ENCODE measurements around the gene LIN37. TPM values are rescaled to one million over a fixed set of nuclear protein-coding genes. Genes with fewer than 3 reads are reported as not detected.

LIN37 gene
- total RNA-seq, 3 donors from 2014 or later, result 7.6 to 14.3 (median 8.6) TPM

GRCh38 chr19:35715355-35715809, 33.0 kb upstream of the LIN37 start:
- intact Hi-C loops (cut with DNase I, micrococcal nuclease), result no loop called here
- TF ChIP-seq, protein P1, sequence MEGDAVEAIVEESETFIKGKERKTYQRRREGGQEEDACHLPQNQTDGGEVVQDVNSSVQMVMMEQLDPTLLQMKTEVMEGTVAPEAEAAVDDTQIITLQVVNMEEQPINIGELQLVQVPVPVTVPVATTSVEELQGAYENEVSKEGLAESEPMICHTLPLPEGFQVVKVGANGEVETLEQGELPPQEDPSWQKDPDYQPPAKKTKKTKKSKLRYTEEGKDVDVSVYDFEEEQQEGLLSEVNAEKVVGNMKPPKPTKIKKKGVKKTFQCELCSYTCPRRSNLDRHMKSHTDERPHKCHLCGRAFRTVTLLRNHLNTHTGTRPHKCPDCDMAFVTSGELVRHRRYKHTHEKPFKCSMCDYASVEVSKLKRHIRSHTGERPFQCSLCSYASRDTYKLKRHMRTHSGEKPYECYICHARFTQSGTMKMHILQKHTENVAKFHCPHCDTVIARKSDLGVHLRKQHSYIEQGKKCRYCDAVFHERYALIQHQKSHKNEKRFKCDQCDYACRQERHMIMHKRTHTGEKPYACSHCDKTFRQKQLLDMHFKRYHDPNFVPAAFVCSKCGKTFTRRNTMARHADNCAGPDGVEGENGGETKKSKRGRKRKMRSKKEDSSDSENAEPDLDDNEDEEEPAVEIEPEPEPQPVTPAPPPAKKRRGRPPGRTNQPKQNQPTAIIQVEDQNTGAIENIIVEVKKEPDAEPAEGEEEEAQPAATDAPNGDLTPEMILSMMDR (IDR thresholded peaks at IDR 0.05), result no peak
- no peaks in the 10 kb centered on the region for H3K36me3 ChIP-seq (ENCODE audit: low read depth)
- H3K9me3 ChIP-seq, result no peaks in the 10 kb centered on the region
- no peak for DNase-seq
- H3K4me1 ChIP-seq (ENCODE audit: low read depth), result peaks cover 21% of the 10 kb centered on the region
- ATAC-seq, result no peak
- no peak overlapping the region for H3K4me3 ChIP-seq

DNA sequence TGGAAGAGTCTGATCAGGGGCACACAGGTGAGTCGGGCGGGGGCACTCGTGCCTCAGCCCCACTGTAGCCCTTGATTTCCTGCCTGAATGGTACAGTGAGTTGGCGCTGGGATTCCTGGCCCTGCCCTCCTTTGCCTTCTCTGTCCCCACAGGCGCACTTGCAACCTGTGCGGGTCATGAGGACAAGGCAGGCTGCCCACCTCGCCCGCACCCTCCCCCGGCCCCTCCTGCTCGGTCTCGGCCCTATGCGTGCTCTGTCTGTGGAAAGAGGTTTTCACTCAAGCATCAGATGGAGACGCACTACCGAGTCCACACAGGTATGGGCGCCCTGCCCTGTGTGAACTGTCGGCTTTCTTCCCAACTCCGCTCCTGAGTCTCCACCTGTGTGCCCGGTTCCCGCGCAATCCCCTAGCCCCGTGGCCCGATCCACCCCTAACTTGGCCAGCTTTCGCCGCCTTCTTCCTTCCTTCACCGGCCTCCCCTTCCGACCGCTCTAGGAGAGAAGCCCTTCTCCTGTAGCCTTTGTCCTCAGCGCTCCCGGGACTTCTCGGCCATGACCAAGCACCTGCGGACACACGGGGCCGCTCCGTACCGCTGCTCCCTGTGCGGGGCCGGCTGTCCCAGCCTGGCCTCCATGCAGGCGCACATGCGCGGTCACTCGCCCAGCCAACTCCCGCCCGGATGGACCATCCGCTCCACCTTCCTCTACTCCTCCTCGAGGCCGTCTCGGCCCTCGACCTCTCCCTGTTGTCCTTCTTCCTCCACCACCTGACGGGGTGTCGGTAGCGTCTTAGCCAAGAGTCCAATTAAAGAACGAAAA, 32.2 kb upstream of the LIN37 start:
- TF ChIP-seq, protein P1 (IDR thresholded peaks at IDR 0.05), result no peak
- Histone ChIP-seq H3K36me3 (ENCODE audit: low read depth) (no peaks in the 10 kb centered on the region), H3K4me3 (peak overlapping the region; percentile 85), H3K4me1 (ENCODE audit: low read depth) (peaks cover 21% of the 10 kb centered on the region), H3K9me3 (no peaks in the 10 kb centered on the region)
- peak; percentile 37 for ATAC-seq
- intact Hi-C loops (cut with DNase I, micrococcal nuclease), result no loop called here
- DNase-seq, result peak; percentile 56 to 82 (median 72)

- Histone ChIP-seq H3K36me3 (ENCODE audit: low read depth) (no peaks in the 10 kb centered on the region), H3K9me3 (no peaks in the 10 kb centered on the region), H3K4me3 (peak overlapping the region; percentile 85), H3K4me1 (ENCODE audit: low read depth) (peaks cover 21% of the 10 kb centered on the region)
- TF ChIP-seq, protein P1 (IDR thresholded peaks at IDR 0.05), result peak; percentile 71
- intact Hi-C loops (cut with DNase I, micrococcal nuclease), result no loop called here
- DNase-seq (peak; percentile 93 to 98 (median 95)), ATAC-seq (peak; percentile 89)
Measured at GRCh38 chr19:35716801-35717664, 31.3 kb upstream of the LIN37 start.

GRCh38 chr19:35717665-35718344, 30.6 kb upstream of the LIN37 start, which contains the start of gene KMT2B:
KMT2B (plus strand) TSS chr19:35718003; CDS start chr19:35718019, 16 bp downstream.
- DNase-seq, result peak in 1 of 3 donors; percentile 96
- TF ChIP-seq, protein P1 (IDR thresholded peaks at IDR 0.05), result no peak
- H3K4me3 ChIP-seq, result peak within 1 kb of the TSS; percentile 85
- ATAC-seq, result peak; percentile 74
- peaks cover 2% of the 10 kb centered on the region for H3K36me3 ChIP-seq (ENCODE audit: low read depth)
- no peaks in the 10 kb centered on the region for H3K9me3 ChIP-seq
- intact Hi-C loops (cut with DNase I, micrococcal nuclease), result no loop called here
- peaks cover 21% of the 10 kb centered on the region for H3K4me1 ChIP-seq (ENCODE audit: low read depth)

Data from mucosa of descending colon (tissue), 3 donors.